Coronary artery (tissue), 2 donors: ENCODE results near the gene MACROD2.
"Not testable (repeated sequence)": the region's sequence is repeated elsewhere in the genome, so short reads cannot be mapped to it uniquely, and the experiment has no call there.

Source experiments
- DNase-seq: peaks from one replicate; pipeline ENCODE4 v3.0.0-alpha.2; 2017; ENCODE audit warnings: low spot score
- H3K27ac ChIP-seq, 2 donors: fragments of 200-600 bp; sonication (generic); one replicate each; pipeline ENCODE4 v1.5.1; 2016 to 2019
- H3K4me3 ChIP-seq: fragments of 200-600 bp; sonication (generic); 2 replicates; pipeline ENCODE4 v1.5.1; 2016; ENCODE audit warnings: mild to moderate bottlenecking, moderate library complexity
- CTCF ChIP-seq: fragments of 200-600 bp; sonication (generic); IDR thresholded peaks from one replicate; pipeline ENCODE4 v1.5.1; 2019; ENCODE audit warnings: antibody characterized with exemption

MACROD2 gene

GRCh38 chr20:15191082-15191723, 1195.9 kb downstream of the MACROD2 start:
- Histone ChIP-seq H3K27ac (no peak overlapping the region), H3K4me3 (no peak overlapping the region)
- TF ChIP-seq CTCF: no peak
- DNase-seq: no peak

- DNase-seq: no peak
- Histone ChIP-seq H3K4me3 (no peak overlapping the region), H3K27ac (no peak overlapping the region)
- TF ChIP-seq CTCF: no peak
Observed at GRCh38 chr20:15195378-15195777, 1200.1 kb downstream of the MACROD2 start.

GRCh38 chr20:15196547-15197255, 1201.4 kb downstream of the MACROD2 start:
- TF ChIP-seq CTCF: no peak
- no peak overlapping the region for H3K27ac ChIP-seq
- no peak for DNase-seq
- no peak overlapping the region for H3K4me3 ChIP-seq

- H3K27ac ChIP-seq, DNase-seq, H3K4me3 ChIP-seq: not testable (repeated sequence)
Observed at GRCh38 chr20:15198017-15198416, 1202.7 kb downstream of the MACROD2 start.

GRCh38 chr20:15199698-15200097, 1204.4 kb downstream of the MACROD2 start:
- Histone ChIP-seq H3K27ac (no peak overlapping the region), H3K4me3 (no peak overlapping the region)
- no peak for TF ChIP-seq CTCF
- no peak for DNase-seq

GRCh38 chr20:15200147-15200565, 1204.8 kb downstream of the MACROD2 start:
- Histone ChIP-seq H3K4me3 (no peak overlapping the region), H3K27ac (no peak overlapping the region)
- no peak for TF ChIP-seq CTCF
- DNase-seq: no peak

- H3K4me3 ChIP-seq: no peak overlapping the region
- no peak overlapping the region for H3K27ac ChIP-seq
- no peak for TF ChIP-seq CTCF
- DNase-seq: no peak
Observed at GRCh38 chr20:15201602-15202001, 1206.3 kb downstream of the MACROD2 start.
